Fibroblast of mammary gland (primary cell): ENCODE measurements around the gene BICDL2.
"Not testable (repeated sequence)": the region's sequence is repeated elsewhere in the genome, so short reads cannot be mapped to it uniquely, and the experiment has no call there.

ENCODE experiments used
- DNase-seq: peaks from one replicate; pipeline ENCODE4 v3.0.0-alpha.2; 2010; ENCODE audit warnings: low read depth
- H3K4me3 ChIP-seq: 2 replicates; pipeline ENCODE4 v1.5.1; 2011; ENCODE audit warnings: low read depth, mild to moderate bottlenecking, low read length, moderate library complexity; ENCODE audit not compliant: control insufficient read depth
- CTCF ChIP-seq: conservative IDR thresholded peaks from 2 replicates; pipeline ENCODE4 v1.5.1; 2011; ENCODE audit warnings: low read depth, low read length, inconsistent platforms; ENCODE audit not compliant: control insufficient read depth, insufficient read depth

Gene BICDL2, protein sequence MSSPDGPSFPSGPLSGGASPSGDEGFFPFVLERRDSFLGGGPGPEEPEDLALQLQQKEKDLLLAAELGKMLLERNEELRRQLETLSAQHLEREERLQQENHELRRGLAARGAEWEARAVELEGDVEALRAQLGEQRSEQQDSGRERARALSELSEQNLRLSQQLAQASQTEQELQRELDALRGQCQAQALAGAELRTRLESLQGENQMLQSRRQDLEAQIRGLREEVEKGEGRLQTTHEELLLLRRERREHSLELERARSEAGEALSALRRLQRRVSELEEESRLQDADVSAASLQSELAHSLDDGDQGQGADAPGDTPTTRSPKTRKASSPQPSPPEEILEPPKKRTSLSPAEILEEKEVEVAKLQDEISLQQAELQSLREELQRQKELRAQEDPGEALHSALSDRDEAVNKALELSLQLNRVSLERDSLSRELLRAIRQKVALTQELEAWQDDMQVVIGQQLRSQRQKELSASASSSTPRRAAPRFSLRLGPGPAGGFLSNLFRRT

DNA sequence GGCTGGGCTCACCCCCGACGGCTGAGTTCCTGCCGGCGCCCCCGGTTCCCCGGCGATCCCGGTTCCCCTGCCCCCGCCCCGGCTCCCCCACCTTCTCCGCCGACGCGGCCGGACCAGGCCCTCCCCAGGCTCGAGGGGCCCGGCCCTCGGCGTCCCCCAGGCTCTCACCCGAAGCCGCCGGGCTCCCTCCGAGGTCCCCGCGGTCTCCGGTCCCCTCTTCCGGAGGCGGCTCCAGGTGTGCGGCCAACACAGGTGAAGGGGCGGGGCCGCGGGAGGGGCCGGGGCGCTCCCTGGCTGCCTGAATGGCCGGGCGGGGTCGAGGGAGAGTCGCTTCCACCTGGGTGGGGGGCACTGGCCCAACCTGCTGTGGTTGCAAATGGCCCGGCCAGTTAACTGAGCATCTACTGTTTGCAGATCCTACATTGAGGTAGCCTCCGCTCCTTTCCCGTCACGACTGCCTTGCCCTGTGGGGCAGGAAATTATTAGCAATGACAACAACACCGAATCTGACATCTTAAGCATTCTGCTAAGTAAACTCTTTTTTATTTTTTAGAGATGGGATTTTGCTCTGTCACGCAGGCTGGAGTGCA is at the start of gene BICDL2:
TSS of gene BICDL2 (minus strand) at position 219 of the 590 bp plus-strand sequence. CDS start 1,448 bp downstream, outside the sequence.
- TF ChIP-seq CTCF: no peak
- no peak for DNase-seq
- no peak within 1 kb of the TSS for H3K4me3 ChIP-seq

DNA sequence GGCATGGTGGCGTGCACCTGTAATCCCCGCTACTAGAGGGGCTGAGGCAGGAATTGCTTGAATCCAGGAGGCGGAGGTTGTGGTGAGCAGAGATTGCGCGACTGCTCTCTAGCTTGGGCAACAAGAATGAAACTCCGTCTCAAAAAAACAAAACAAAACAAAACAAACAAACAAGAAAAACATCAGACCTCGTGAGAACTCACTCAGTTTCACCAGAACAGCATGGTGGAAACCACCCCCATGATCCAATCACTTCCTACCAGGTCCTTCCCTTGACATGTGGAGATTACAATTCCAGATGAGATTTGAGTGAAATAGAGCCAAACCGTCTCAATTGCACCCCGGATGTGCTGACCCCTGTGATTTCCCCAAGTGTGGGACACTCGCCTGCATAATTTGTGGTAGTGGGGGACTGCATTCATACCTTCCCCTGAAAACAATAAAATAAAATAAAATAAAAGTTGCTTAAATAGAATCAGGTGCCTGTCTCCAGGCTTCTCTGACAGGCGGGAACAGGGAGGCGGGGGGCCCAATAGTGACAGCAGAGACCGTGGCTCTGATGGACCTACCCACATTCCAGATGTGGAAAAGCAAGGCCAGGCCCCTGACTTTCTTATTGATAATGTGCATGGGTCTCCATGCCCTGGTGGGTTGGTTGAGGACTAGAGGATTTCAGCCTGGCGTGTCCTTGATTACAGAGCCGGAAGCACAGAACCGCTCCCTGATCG is 49.3 kb upstream of the BICDL2 start:
- H3K4me3 ChIP-seq: no peak overlapping the region
- no peak for TF ChIP-seq CTCF
- DNase-seq: no peak

DNA sequence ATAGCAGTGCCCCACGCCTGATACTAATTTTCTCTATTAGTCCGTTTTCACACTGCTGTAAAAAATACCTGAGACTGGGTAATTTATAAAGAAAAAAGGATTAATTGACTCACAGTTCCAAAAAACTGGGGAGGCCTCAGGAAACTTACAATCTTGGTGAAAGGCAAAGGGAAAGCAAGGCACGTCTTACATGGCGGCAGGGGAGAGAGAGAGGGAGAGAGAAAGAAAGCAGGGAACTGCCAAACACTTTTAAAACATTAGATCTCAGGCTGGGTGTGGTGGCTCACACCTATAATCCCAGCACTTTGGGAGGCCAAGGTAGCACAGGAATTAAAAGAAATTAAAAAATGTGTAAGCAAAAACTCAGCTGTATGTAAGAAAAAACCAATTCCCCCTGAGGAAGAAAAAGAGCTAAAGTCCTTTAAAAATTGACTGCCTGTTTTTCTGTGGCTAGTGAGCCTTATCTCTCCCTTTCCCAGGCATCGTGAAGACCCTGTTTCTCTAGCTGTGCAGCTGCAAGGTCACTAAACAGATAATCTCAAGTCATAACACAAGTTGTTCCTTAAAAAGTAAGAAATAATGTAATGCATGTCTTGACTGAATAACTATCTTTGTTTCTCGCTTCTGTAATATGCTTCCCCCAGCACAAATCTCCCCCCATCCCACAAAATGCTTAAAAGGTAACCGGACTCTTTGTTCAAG is 48.4 kb upstream of the BICDL2 start:
- no peak overlapping the region for H3K4me3 ChIP-seq
- no peak for DNase-seq
- TF ChIP-seq CTCF: no peak

GRCh38 chr16:3084491-3084890 is 47.7 kb upstream of the BICDL2 start:
- DNase-seq: no peak
- H3K4me3 ChIP-seq: no peak overlapping the region
- TF ChIP-seq CTCF: no peak

GRCh38 chr16:3083408-3083807 is 46.7 kb upstream of the BICDL2 start:
- DNase-seq, H3K4me3 ChIP-seq: not testable (repeated sequence)

- not testable (repeated sequence) for H3K4me3 ChIP-seq, DNase-seq
These were observed 45.2 kb upstream of the BICDL2 start for GRCh38 chr16:3081957-3082356.

GRCh38 chr16:3080024-3080423 is 43.3 kb upstream of the BICDL2 start:
- no peak for DNase-seq
- no peak for TF ChIP-seq CTCF
- H3K4me3 ChIP-seq: no peak overlapping the region
